ENCODE data around the gene USP5.
A peak's percentile ranks its signal among the peaks of the same experiment; 100 is the strongest.

Gene USP5

GRCh38 chr12:6840330-6840729 lies 11.6 kb upstream of the USP5 start:
- no peak for DNase-seq (ENCODE audit: low read depth in 2 of 2)

GRCh38 chr12:6840761-6841515 lies 11.0 kb upstream of the USP5 start, which contains the start of gene GNB3:
Gene GNB3 (plus strand): TSS chr12:6840925. CDS start chr12:6841288, 363 bp downstream.
- DNase-seq (ENCODE audit: low read depth in 2 of 2) = no peak

DNA sequence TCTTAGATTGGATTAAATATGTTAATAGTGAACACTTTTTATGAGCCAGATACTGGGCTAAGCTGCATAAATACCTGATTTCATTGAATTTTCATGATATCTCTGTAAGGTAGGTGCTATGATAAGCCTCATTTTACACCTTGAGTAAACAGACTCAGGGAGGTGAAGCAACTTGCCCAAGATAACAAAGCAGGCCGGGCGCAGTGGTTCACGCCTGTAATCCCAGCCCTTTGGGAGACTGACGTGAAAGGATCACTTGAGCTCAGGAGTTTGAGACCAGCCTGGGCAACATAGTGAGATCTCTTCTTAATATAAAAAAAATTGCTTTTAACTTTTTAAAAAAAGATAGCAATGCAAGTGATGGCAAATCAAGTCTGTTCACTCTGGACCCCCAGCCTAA lies 9.9 kb upstream of the USP5 start:
- no peak for DNase-seq (ENCODE audit: low read depth in 2 of 2)

DNA sequence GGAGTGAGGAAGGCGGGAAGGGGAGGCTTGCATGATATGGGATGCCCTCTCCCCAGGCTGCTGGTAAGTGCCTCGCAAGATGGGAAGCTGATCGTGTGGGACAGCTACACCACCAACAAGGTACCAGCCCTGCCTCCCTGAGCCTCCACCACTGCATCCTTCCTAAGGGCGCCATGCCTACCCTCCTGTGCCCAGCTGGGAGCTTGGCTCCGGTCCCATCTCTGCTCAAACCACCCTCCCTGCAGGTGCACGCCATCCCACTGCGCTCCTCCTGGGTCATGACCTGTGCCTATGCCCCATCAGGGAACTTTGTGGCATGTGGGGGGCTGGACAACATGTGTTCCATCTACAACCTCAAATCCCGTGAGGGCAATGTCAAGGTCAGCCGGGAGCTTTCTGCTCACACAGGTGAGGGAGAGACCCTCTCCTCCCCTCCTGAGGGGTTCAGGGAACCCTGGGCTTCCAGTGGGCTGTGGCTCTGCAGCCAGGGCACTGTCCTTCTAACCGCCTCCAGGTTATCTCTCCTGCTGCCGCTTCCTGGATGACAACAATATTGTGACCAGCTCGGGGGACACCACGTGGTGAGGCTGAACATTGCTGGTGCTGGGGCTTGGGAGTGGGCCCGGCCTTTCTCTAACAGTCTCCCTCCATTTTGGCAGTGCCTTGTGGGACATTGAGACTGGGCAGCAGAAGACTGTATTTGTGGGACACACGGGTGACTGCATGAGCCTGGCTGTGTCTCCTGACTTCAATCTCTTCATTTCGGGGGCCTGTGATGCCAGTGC lies 8.6 kb upstream of the USP5 start:
- DNase-seq (ENCODE audit: low read depth in 2 of 2) = no peak

GRCh38 chr12:6845395-6845794 lies 6.6 kb upstream of the USP5 start:
- no peak for DNase-seq (ENCODE audit: low read depth in 2 of 2)

GRCh38 chr12:6846316-6846869 lies 5.6 kb upstream of the USP5 start:
- no peak for DNase-seq (ENCODE audit: low read depth in 2 of 2)

DNA sequence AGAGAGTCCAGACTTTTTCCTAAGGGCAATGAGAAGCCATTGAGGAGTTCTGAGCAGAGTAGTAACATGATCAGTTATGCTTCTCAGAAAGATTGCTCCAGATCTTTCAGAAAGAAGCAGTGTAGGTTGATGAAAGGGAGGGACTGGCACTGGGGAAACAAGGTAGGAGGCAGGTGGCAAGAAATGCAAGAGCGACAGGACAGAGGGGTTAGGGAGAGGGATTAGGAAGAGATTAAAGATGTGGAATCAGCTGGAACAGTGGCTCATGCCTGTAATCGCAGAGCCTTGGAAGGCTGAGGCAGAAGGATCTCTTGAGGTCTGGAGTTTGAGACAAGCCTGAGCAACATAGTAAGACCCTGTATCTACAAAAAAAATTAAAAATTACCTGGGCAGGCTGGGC lies 4.3 kb upstream of the USP5 start:
- DNase-seq (ENCODE audit: low read depth in 2 of 2) = no peak

- no peak for DNase-seq (ENCODE audit: low read depth in 2 of 2)
Observed at GRCh38 chr12:6849427-6849826, 2.5 kb upstream of the USP5 start.

- DNase-seq (ENCODE audit: low read depth in 2 of 2) = no peak
Observed at GRCh38 chr12:6849976-6850560, 1.9 kb upstream of the USP5 start.

DNA sequence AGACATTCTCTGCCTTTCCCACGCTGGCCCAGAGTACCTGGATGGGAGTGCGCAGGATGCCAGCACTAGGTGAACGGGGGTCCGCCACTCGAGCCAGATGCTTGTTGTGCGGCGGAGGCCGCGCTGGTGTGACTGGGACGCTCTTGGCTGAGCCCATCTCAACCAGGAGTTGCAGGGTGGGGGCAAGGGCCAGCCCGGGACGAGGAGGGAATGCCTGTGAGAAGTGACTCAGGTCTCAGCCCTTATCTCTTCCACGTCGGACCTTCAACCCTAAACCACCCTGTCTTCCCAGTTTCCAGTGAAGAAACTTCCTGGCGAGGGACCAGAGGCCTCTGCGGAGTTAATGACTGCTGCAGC lies 1.2 kb upstream of the USP5 start:
- no peak for DNase-seq (ENCODE audit: low read depth in 2 of 2)

DNA sequence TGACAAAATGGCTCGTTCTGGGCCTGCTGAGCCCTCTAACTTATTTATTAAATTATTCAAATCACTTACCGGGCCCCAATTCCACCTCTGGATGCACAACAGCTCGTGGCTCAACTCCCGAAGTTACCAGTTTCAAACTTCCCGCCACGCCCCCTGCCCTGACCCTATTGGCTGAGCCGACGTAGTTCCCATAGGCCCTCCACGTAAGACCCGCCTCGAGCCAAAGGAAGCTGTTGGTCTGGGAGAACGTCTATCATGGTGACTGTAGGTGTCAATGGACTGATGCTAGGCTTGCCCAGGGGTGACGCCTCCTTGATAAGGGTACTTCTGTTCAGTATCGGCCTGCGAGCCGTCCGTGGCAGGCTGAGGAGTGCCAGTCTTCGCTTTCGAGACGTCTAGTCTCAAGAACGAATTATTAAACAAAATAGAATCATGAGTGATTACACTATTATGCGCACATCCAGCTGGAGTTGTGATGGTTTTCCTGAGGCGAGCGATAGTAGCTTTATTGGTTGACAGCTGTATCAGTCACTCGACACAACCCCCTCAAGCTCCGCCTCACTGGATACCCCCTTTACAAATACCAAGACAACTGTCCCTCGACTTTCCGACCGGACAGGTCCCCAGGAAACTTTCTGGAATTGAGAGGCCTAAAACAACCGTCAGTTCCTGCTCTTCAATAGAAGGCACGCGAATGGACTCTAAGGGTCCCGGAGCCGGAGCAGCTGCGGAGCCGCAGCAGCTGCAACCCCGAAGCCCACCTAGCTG lies 613 bp upstream of the USP5 start, which contains the start of gene CDCA3:
Gene CDCA3, minus strand, starts transcription at position 134 of the 768 bp plus-strand sequence. CDS start 334 bp downstream, outside the sequence.
- DNase-seq (ENCODE audit: low read depth in 2 of 2) = peak; percentile 97 to 98

DNA sequence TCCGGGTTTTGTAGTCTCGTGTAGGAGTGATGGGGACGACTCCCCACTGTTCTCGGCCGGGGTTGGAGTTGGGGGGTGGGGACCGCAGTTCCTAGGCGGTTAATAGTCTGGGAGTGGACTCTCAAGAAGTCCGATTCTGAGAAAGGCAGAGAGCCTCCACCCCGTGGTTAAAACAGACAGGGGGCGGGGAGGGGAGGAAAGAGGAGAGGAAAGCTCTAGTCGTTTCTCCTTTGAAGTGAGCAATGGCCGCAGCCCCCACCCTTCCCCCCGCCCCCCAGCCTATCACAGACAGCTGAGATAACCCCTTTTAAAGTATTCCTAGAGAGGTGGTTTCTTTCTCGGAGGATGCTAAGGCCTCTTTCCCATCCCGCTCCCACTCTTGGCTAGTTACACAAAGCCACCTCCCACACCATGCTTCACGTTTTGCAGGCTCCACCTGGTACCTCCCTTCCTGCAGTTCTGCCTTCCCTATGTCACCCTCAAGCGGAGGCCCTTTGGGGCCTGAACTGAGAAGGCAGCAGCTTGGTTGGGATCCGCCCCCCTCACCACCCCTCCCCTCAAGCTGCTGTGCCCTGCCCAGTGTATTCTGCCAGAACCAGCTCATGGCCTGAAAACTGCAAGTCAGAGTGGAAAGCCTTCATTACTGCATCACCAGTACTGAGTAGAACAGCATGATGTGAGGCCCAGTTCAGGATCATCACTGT lies 853 bp downstream of the USP5 start:
- DNase-seq (ENCODE audit: low read depth in 2 of 2) = no peak

DNA sequence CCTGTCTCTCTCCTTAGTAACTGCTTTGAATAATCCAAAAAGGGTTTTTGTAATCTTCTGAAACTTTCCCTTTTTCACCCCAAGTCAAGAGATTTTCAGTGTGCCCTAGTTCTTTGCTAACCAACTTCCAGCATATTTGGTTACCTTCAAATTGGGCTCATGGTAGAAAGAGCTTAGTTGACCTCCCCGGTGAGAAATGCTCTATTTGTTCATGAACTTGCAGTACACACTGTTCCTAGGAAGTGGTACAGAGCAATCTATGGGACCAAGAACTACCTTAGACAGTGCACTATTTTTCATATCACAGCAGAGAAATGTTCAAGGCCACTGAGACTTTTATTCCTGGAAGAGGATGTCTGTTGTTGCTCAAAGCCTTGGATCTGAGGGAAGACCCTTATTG lies 1.7 kb downstream of the USP5 start:
- DNase-seq (ENCODE audit: low read depth in 2 of 2) = no peak

DNA sequence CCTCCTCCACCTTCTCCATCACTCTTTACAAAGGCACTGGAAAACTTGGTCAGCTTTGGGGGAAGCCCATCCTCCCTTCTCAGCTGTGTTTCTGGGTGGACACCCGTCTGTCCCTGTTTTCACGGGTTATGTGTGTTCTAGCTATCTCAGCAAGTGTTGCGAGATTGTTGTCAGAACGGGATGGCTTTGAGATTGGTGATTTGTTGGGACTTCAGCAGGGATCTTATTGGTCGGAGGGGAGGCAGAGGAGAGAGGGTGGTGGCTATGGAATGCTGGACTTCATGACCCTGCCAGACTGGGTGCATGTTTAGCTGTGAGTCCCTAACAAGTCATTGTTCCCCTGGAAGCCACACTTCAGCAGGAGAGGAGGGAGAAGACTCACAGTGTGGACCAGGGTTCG lies 2.1 kb downstream of the USP5 start:
- DNase-seq (ENCODE audit: low read depth in 2 of 2) = no peak

- no peak for DNase-seq (ENCODE audit: low read depth in 2 of 2)
Observed at GRCh38 chr12:6855322-6855721, 3.4 kb downstream of the USP5 start.

DNA sequence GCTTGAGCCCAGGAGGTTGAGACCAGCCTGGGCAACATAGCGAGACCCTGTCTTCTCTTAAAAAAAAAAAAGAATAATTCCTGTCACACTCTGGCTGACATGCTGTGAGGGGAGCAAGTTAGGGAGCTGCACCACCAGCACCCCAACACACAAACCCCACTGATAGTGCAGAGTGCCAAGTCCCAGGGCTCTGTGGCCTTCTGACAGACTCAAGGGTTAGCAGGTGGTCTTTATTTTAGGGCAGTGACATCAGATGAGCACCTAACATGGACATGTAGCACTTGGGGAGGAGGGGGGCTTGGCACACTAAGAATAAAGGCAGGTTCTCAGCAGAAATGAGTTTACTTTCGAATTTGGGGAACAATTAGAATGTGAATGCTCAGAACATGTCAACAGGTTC lies 6.8 kb downstream of the USP5 start:
- no peak for DNase-seq (ENCODE audit: low read depth in 2 of 2)

DNA sequence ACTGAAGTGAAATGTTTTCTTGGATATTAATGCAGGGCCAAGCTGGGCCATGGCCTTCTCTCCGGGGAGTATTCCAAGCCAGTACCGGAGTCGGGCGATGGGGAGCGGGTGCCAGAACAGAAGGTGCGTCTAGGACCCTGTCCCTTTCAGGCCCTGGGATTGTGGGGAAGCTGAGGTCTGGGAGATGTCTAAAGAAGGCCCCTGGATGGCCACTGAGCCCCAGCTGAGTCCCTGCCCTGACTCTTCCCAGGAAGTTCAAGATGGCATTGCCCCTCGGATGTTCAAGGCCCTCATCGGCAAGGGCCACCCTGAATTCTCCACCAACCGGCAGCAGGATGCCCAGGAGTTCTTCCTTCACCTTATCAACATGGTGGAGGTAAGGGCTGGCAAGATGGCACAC lies 8.2 kb downstream of the USP5 start:
- no peak for DNase-seq (ENCODE audit: low read depth in 2 of 2)

DNA sequence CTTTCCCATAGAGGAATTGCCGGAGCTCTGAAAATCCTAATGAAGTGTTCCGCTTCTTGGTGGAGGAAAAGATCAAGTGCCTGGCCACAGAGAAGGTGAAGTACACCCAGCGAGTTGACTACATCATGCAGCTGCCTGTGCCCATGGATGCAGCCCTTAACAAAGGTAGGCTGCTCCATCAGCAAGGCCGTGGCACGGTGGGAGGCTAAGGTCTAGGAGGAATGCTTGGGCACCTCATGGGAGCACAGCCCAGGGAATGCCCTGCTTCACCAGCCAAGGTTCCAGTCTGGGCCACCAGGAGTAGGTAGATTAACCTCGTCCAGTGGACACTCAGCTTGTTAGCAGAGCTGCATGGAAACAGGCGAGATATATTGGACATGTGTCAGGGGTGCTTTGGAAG lies 9.0 kb downstream of the USP5 start:
- no peak for DNase-seq (ENCODE audit: low read depth in 2 of 2)

GRCh38 chr12:6861391-6861790 lies 9.4 kb downstream of the USP5 start:
- DNase-seq (ENCODE audit: low read depth in 2 of 2) = no peak

- DNase-seq (ENCODE audit: low read depth in 2 of 2) = no peak
Observed at GRCh38 chr12:6863033-6863432, 11.1 kb downstream of the USP5 start.

Data from fibroblast of skin of left quadriceps (primary cell).